Dermis blood vessel endothelial cell (primary cell): ENCODE measurements around the gene PRKRIP1. TPM values are rescaled to one million over a fixed set of nuclear protein-coding genes. Genes with fewer than 3 reads are reported as not detected.
"Not testable (repeated sequence)": the region's sequence is repeated elsewhere in the genome, so short reads cannot be mapped to it uniquely, and the experiment has no call there.

Source experiments
- DNase-seq: peaks from one replicate; pipeline ENCODE4 v3.0.0; 2010
- total RNA-seq: library from RNA; depleted of rRNA; stranded (reverse); fragments of >200 nt; gene quantifications from 2 replicates; pipeline ENCODE4 v1.2.3, GENCODE V29; 2014

Gene PRKRIP1
- total RNA-seq, 1 donor from 2014 or later: 18.0 TPM

GRCh38 chr7:102460467-102460866 lies 64.3 kb downstream of the PRKRIP1 start:
- no peak for DNase-seq

GRCh38 chr7:102463841-102464576 lies 67.8 kb downstream of the PRKRIP1 start:
- DNase-seq: peak; percentile 22

GRCh38 chr7:102464577-102465280 lies 68.6 kb downstream of the PRKRIP1 start, which contains the start of the genes ALKBH4 and LRWD1:
Gene ALKBH4 (minus strand): TSS chr7:102464863. CDS start chr7:102464836, 27 bp downstream.
Gene LRWD1 (plus strand): TSS chr7:102464984. CDS start chr7:102465081, 97 bp downstream.
- DNase-seq: peak; percentile 93

GRCh38 chr7:102466097-102466496 lies 69.9 kb downstream of the PRKRIP1 start:
- DNase-seq: no peak

GRCh38 chr7:102467581-102468477 lies 71.7 kb downstream of the PRKRIP1 start:
- DNase-seq: no peak

GRCh38 chr7:102468478-102469350 lies 72.6 kb downstream of the PRKRIP1 start:
- no peak for DNase-seq

- no peak for DNase-seq
These were observed 73.3 kb downstream of the PRKRIP1 start for GRCh38 chr7:102469351-102469971.

GRCh38 chr7:102469972-102470825 lies 74.0 kb downstream of the PRKRIP1 start:
- DNase-seq: no peak

GRCh38 chr7:102471791-102472125 lies 75.6 kb downstream of the PRKRIP1 start:
- DNase-seq: no peak

- DNase-seq: no peak
These were observed 76.2 kb downstream of the PRKRIP1 start for GRCh38 chr7:102472126-102473041.

GRCh38 chr7:102473271-102473991 lies 77.3 kb downstream of the PRKRIP1 start:
- DNase-seq: no peak

- not testable (repeated sequence) for DNase-seq
These were observed 78.0 kb downstream of the PRKRIP1 start for GRCh38 chr7:102474116-102474515.

- not testable (repeated sequence) for DNase-seq
These were observed 78.7 kb downstream of the PRKRIP1 start for GRCh38 chr7:102474736-102475435.
